Measurements from ENCODE around the gene PSORS1C2. TPM values are rescaled to one million over a fixed set of nuclear protein-coding genes. Genes with fewer than 3 reads are reported as not detected.

PSORS1C2 gene
- total RNA-seq, 1 donor from 2014 or later, result not detected

GRCh38 chr6:31179896-31180295 lies 41.0 kb upstream of the PSORS1C2 start:
- Histone ChIP-seq H3K36me3 (no peaks in the 10 kb centered on the region), H3K27ac (no peak overlapping the region), H3K27me3 (no peaks in the 10 kb centered on the region), H3K9me3 (no peaks in the 10 kb centered on the region), H3K4me3 (peak overlapping the region in 1 of 2 donors; percentile 32), H3K4me1 (peaks cover 6% of the 10 kb centered on the region)
- no peak for DNase-seq (ENCODE audit: extremely low spot score in 2 of 2)
- TF ChIP-seq POLR2AphosphoS5 (IDR thresholded peaks at IDR 0.05; ENCODE audit: insufficient read depth in 1 of 2, low read depth in 1 of 2) (no peak), POLR2A (IDR thresholded peaks at IDR 0.05) (no peak), CTCF (IDR thresholded peaks at IDR 0.05) (no peak)
- intact Hi-C loops (cut with DNase I), result no loop called here

DNA sequence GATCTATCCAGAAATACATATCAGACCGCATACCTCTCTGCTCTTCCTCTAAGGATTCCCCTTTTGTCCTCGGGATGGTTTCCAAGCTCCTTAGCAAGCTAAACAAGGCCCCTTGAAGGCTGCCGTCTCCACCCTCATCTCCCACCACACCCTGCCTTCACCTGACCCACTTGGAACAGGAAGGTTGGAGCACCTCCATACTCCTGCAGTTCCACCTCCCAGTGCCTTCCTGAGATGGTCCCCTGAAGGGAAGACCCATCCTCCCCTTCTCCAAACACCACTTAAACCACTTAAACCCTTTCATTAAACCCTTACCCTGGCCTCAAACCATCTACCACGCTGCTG lies 40.1 kb upstream of the PSORS1C2 start:
- intact Hi-C loops (cut with DNase I), result no loop called here
- peaks cover 6% of the 10 kb centered on the region for H3K4me1 ChIP-seq
- TF ChIP-seq POLR2AphosphoS5 (IDR thresholded peaks at IDR 0.05; ENCODE audit: insufficient read depth in 1 of 2, low read depth in 1 of 2) (no peak), POLR2A (IDR thresholded peaks at IDR 0.05) (no peak), CTCF (IDR thresholded peaks at IDR 0.05) (no peak)
- H3K27me3 ChIP-seq, result no peaks in the 10 kb centered on the region
- no peaks in the 10 kb centered on the region for H3K36me3 ChIP-seq
- H3K4me3 ChIP-seq, result no peak overlapping the region
- no peaks in the 10 kb centered on the region for H3K9me3 ChIP-seq
- no peak overlapping the region for H3K27ac ChIP-seq
- DNase-seq (ENCODE audit: extremely low spot score in 2 of 2), result no peak

DNA sequence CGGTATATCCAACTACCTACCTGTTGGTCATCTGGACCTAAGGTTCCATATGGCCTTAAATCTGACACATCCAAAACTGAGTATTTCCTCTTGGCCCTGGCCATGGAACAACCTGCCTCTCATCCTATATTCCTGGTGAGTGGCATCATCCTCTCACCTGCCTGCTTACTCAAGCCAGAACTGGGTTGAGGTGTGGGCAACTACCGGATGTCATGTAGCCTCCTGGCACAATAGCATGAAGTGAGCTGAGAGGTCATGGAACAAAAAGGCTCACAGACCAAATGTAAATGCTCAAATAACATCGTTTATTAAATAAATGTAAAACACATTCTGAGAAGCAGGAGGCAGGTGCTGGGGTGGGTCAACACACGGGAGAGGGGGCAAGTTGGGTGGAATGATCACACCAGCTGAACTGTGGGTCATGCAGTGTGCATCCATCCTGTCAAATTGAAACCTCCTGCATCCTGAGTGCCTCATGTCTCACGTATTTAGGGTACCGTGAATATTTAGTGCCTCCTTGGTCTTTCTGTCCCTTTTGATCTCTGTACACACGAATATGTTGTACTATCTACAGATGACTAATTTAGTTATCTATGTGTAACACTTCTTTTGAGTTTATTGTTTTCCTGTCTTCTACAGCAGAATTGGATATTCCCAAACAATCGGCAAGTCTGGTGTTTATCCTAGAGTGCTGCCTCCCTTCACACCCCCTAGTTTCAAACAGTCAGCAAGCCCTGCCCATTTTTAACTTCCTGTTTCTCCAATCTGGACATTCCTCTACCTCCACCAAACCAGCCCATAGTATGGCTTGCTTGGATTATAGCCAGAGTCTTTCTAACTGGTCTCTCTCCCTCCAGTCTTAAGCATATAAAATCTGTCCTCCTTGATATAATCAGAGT lies 39.5 kb upstream of the PSORS1C2 start:
- TF ChIP-seq POLR2A (IDR thresholded peaks at IDR 0.05), result no peak
- no peak for TF ChIP-seq CTCF (IDR thresholded peaks at IDR 0.05)
- no peak for TF ChIP-seq POLR2AphosphoS5 (IDR thresholded peaks at IDR 0.05; ENCODE audit: insufficient read depth in 1 of 2, low read depth in 1 of 2)
- Histone ChIP-seq H3K36me3 (no peaks in the 10 kb centered on the region), H3K27me3 (no peaks in the 10 kb centered on the region), H3K9me3 (no peaks in the 10 kb centered on the region), H3K4me3 (no peak overlapping the region), H3K27ac (no peak overlapping the region), H3K4me1 (peaks cover 6% of the 10 kb centered on the region)
- no peak for DNase-seq (ENCODE audit: extremely low spot score in 2 of 2)
- intact Hi-C loops (cut with DNase I), result no loop called here

GRCh38 chr6:31175971-31176370 lies 37.1 kb upstream of the PSORS1C2 start:
- H3K36me3 ChIP-seq, result no peaks in the 10 kb centered on the region

More at GRCh38 chr6:31175971-31176370, 37.1 kb upstream of the PSORS1C2 start:
- TF ChIP-seq POLR2A (IDR thresholded peaks at IDR 0.05), result no peak
- TF ChIP-seq CTCF (IDR thresholded peaks at IDR 0.05), result no peak
- TF ChIP-seq POLR2AphosphoS5 (IDR thresholded peaks at IDR 0.05; ENCODE audit: insufficient read depth in 1 of 2, low read depth in 1 of 2), result no peak
- no peak for DNase-seq (ENCODE audit: extremely low spot score in 2 of 2)
- peaks cover 6% of the 10 kb centered on the region for H3K4me1 ChIP-seq
- no peaks in the 10 kb centered on the region for H3K27me3 ChIP-seq
- H3K9me3 ChIP-seq, result no peaks in the 10 kb centered on the region
- no peak overlapping the region for H3K27ac ChIP-seq
- intact Hi-C loops (cut with DNase I), result no loop called here
- no peak overlapping the region for H3K4me3 ChIP-seq

Data from vagina (tissue), 2 donors.